ENCODE results near the gene PPP1R9B. TPM values are rescaled to one million over a fixed set of nuclear protein-coding genes. Genes with fewer than 3 reads are reported as not detected.

PPP1R9B gene
- polyA plus RNA-seq, 1 donor (not counting 4 experiments of a cell fraction or from before 2014, with no cell fraction given), result 16.1 TPM

- Histone ChIP-seq H4K20me1 (ENCODE audit: control insufficient read depth, extremely low read depth, insufficient read depth, low read length) (no peaks in the 10 kb centered on the region), H3K4me3 (ENCODE audit: control insufficient read depth in 2 of 3, extremely low read depth in 1 of 3, insufficient read depth in 2 of 3, low read depth in 1 of 3, low read length in 3 of 3) (no peak overlapping the region), H3K79me2 (ENCODE audit: control insufficient read depth, insufficient read depth, low read length) (peaks cover 2% of the 10 kb centered on the region), H2AFZ (ENCODE audit: control insufficient read depth, low read length) (no peak overlapping the region), H3K9ac (ENCODE audit: control insufficient read depth, extremely low read depth, insufficient read depth, low read length) (no peak overlapping the region), H3K9me3 (ENCODE audit: control insufficient read depth, low read depth, low read length) (no peaks in the 10 kb centered on the region), H3K36me3 (ENCODE audit: control insufficient read depth in 2 of 2, extremely low read depth in 1 of 2, insufficient read depth in 2 of 2, low read length in 2 of 2) (no peaks in the 10 kb centered on the region), H3K27ac (ENCODE audit: control insufficient read depth, insufficient read depth, low read length) (no peak overlapping the region), H3K27me3 (ENCODE audit: control insufficient read depth, extremely low read depth, insufficient read depth, low read length) (no peaks in the 10 kb centered on the region), H3K4me1 (ENCODE audit: control insufficient read depth, extremely low read depth, insufficient read depth, low read length) (peaks cover 30% of the 10 kb centered on the region), H3K9me1 (ENCODE audit: control insufficient read depth, extremely low read depth, insufficient read depth, low read length) (no peaks in the 10 kb centered on the region), H3K4me2 (ENCODE audit: control insufficient read depth, extremely low read depth, insufficient read depth, low read depth, low read length) (no peak overlapping the region)
- dilution Hi-C loops (cut with MboI; ENCODE audit: extremely low pct_ligation_motif_present, low sequenced_read_pairs), result no loop called here
- TF ChIP-seq CTCF (optimal IDR thresholded peaks at IDR 0.05 in 1 of 3, IDR thresholded peaks at IDR 0.05 in 1 of 3, conservative IDR thresholded peaks at IDR 0.05 in 1 of 3; ENCODE audit: extremely low read depth in 1 of 3, insufficient read depth in 2 of 3, low read length in 3 of 3) (no peak), EZH2 (IDR thresholded peaks at IDR 0.05; ENCODE audit: low read length) (no peak)
- FAIRE-seq (no peak), DNase-seq (ENCODE audit: low read depth, low spot score) (no peak)
Observed at GRCh38 chr17:50155115-50155819, 4.8 kb upstream of the PPP1R9B start.

GRCh38 chr17:50154604-50155003 is 4.1 kb upstream of the PPP1R9B start:
- FAIRE-seq (no peak), DNase-seq (ENCODE audit: low read depth, low spot score) (no peak)
- dilution Hi-C loops (cut with MboI; ENCODE audit: extremely low pct_ligation_motif_present, low sequenced_read_pairs), result no loop called here
- no peak overlapping the region for H3K4me3 ChIP-seq (ENCODE audit: control insufficient read depth in 2 of 3, extremely low read depth in 1 of 3, insufficient read depth in 2 of 3, low read depth in 1 of 3, low read length in 3 of 3)
- H2AFZ ChIP-seq (ENCODE audit: control insufficient read depth, low read length), result no peak overlapping the region
- no peaks in the 10 kb centered on the region for H3K27me3 ChIP-seq (ENCODE audit: control insufficient read depth, extremely low read depth, insufficient read depth, low read length)
- H3K9ac ChIP-seq (ENCODE audit: control insufficient read depth, extremely low read depth, insufficient read depth, low read length), result no peak overlapping the region
- no peak overlapping the region for H3K4me2 ChIP-seq (ENCODE audit: control insufficient read depth, extremely low read depth, insufficient read depth, low read depth, low read length)
- H3K79me2 ChIP-seq (ENCODE audit: control insufficient read depth, insufficient read depth, low read length), result peaks cover 9% of the 10 kb centered on the region
- peaks cover 30% of the 10 kb centered on the region for H3K4me1 ChIP-seq (ENCODE audit: control insufficient read depth, extremely low read depth, insufficient read depth, low read length)
- TF ChIP-seq EZH2 (IDR thresholded peaks at IDR 0.05; ENCODE audit: low read length) (no peak), CTCF (optimal IDR thresholded peaks at IDR 0.05 in 1 of 3, IDR thresholded peaks at IDR 0.05 in 1 of 3, conservative IDR thresholded peaks at IDR 0.05 in 1 of 3; ENCODE audit: extremely low read depth in 1 of 3, insufficient read depth in 2 of 3, low read length in 3 of 3) (no peak)
- H3K9me3 ChIP-seq (ENCODE audit: control insufficient read depth, low read depth, low read length), result no peaks in the 10 kb centered on the region
- no peaks in the 10 kb centered on the region for H3K9me1 ChIP-seq (ENCODE audit: control insufficient read depth, extremely low read depth, insufficient read depth, low read length)
- no peak overlapping the region for H3K27ac ChIP-seq (ENCODE audit: control insufficient read depth, insufficient read depth, low read length)
- no peaks in the 10 kb centered on the region for H3K36me3 ChIP-seq (ENCODE audit: control insufficient read depth in 2 of 2, extremely low read depth in 1 of 2, insufficient read depth in 2 of 2, low read length in 2 of 2)
- H4K20me1 ChIP-seq (ENCODE audit: control insufficient read depth, extremely low read depth, insufficient read depth, low read length), result no peaks in the 10 kb centered on the region
